22Rv1 (cell line): ENCODE data around the gene TBL2.

Experiments used
- ZFX ChIP-seq: fragments of 450-650 bp; IDR thresholded peaks from 2 replicates; pipeline ENCODE4 v1.6.1; 2017; ENCODE audit warnings: antibody characterized with exemption, borderline replicate concordance
- TF ChIP-seq, protein P1 (sequence below): fragments of 450-650 bp; IDR thresholded peaks from 2 replicates; pipeline ENCODE4 v1.5.1; 2017; ENCODE audit warnings: mild to moderate bottlenecking

DNA sequence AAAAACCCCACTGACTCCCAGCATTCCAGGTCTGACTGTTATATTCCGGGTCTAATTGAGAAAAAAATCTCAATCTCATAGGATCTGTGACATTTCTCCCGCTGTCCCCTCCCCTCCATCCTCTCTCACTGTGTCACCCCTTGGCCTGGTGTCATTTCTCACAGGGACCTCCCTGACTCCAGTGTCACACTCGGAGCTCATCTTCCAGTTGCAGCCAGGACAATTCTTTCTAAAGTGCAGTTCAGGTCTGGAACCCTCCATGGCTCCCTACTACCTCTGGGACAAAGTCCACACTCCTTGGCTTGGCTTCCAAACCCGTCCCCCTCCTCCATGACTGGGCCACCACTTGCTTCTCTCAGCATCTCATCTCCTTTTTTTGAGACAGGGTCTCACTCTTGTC lies 31.7 kb upstream of the TBL2 start:
- TF ChIP-seq, protein P1, sequence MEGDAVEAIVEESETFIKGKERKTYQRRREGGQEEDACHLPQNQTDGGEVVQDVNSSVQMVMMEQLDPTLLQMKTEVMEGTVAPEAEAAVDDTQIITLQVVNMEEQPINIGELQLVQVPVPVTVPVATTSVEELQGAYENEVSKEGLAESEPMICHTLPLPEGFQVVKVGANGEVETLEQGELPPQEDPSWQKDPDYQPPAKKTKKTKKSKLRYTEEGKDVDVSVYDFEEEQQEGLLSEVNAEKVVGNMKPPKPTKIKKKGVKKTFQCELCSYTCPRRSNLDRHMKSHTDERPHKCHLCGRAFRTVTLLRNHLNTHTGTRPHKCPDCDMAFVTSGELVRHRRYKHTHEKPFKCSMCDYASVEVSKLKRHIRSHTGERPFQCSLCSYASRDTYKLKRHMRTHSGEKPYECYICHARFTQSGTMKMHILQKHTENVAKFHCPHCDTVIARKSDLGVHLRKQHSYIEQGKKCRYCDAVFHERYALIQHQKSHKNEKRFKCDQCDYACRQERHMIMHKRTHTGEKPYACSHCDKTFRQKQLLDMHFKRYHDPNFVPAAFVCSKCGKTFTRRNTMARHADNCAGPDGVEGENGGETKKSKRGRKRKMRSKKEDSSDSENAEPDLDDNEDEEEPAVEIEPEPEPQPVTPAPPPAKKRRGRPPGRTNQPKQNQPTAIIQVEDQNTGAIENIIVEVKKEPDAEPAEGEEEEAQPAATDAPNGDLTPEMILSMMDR, result no peak
- TF ChIP-seq ZFX, result no peak
